Epithelial cell of esophagus (primary cell): ENCODE results near the gene CHD3.

Experiments used
- DNase-seq: peaks from one replicate; pipeline ENCODE4 v3.0.0; 2010; ENCODE audit warnings: low read depth
- H3K4me3 ChIP-seq: 2 replicates; pipeline ENCODE4 v1.5.1; 2011; ENCODE audit warnings: mild to moderate bottlenecking, low read length, control low read depth
- TF ChIP-seq, protein P1 (sequence below): IDR thresholded peaks from 2 replicates; pipeline ENCODE4 v1.5.1; 2011; ENCODE audit warnings: low read depth, mild to moderate bottlenecking, low read length, control low read depth, inconsistent platforms; ENCODE audit not compliant: insufficient read depth; ENCODE audit errors: missing control alignments

The CHD3 gene

DNA sequence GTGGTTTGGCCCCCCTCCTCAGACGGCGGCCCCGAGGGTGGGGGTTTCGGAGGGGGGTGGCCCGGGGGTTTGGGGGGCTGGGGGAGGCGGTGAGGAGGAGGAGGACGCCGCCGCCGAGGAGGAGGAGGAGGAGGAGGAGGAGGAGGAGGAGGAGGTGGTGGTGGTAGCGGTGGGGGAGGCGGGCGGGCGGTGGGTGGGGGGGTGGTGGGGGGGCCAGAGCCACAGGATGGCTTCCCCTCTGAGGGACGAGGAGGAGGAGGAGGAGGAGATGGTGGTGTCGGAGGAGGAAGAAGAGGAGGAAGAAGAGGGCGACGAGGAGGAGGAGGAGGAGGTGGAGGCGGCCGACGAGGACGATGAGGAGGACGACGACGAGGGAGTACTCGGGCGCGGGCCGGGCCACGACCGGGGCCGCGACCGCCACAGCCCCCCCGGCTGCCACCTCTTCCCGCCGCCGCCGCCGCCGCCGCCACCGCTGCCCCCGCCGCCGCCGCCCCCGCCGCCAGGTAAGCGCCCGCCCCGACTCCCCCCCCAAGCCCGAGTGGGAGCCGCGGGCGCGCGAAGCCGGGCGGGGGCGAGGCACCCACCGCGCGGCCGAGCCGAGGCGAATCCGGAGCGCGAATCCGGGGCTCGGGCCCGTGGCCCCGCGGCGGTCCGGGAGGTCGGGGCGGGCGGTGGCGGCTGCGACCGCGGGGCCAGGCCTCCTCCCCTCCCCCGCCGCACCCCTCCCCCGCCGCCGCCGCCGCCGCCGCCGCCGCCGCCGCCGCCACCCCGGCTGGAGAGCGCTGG lies 3.8 kb upstream of the CHD3 start:
- TF ChIP-seq, protein P1, sequence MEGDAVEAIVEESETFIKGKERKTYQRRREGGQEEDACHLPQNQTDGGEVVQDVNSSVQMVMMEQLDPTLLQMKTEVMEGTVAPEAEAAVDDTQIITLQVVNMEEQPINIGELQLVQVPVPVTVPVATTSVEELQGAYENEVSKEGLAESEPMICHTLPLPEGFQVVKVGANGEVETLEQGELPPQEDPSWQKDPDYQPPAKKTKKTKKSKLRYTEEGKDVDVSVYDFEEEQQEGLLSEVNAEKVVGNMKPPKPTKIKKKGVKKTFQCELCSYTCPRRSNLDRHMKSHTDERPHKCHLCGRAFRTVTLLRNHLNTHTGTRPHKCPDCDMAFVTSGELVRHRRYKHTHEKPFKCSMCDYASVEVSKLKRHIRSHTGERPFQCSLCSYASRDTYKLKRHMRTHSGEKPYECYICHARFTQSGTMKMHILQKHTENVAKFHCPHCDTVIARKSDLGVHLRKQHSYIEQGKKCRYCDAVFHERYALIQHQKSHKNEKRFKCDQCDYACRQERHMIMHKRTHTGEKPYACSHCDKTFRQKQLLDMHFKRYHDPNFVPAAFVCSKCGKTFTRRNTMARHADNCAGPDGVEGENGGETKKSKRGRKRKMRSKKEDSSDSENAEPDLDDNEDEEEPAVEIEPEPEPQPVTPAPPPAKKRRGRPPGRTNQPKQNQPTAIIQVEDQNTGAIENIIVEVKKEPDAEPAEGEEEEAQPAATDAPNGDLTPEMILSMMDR = no peak
- no peak for DNase-seq
- H3K4me3 ChIP-seq = peak overlapping the region; percentile 82

DNA sequence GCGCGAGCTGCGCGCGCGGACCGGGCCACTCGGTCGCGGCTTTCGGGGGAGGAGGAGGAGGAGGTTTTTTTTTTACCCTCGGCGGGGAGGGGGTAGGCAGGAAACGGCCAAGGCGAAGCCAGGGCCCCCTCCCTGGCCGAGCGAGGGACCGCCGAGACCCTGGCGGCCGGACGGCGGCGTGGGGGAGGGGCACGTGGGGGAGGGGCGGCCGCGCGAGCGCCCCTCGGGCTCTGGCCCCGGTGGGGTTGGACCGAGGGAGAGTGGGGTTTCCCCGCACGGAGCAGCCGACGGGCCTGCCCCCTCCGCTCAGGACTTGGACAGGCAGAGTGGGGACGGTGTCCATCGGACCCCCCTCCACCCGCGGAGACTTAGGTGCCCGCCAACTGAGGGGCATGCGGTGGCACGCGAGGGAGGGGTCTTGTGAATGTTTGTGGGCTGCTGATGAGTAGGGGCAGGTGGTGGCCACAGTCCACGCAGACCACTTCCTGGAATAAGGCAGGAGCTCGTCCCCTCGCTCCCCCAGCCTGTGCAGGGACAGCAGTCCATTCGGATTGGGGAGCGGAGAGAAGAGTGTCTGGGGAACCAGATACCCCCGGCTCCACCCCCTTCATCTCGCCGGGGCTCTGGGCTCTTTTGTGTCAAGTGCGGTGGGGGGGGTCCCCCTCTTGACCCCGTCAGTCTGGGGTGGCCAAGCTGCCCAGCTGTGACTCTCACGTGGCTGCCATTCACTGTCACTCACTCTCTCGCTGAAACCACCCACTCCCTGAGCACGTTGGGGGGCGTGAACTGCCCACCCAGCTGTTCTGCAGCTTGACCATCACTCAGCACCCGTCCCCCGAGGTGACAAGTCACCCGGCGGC lies 3.0 kb upstream of the CHD3 start:
- DNase-seq = no peak
- peak overlapping the region; percentile 82 for H3K4me3 ChIP-seq
- TF ChIP-seq, protein P1 = no peak

- DNase-seq = no peak
- peak overlapping the region; percentile 82 for H3K4me3 ChIP-seq
- TF ChIP-seq, protein P1 = no peak
Measured at GRCh38 chr17:7886227-7887037, 2.2 kb upstream of the CHD3 start.

GRCh38 chr17:7887038-7887481 lies 1.5 kb upstream of the CHD3 start:
- DNase-seq = no peak
- H3K4me3 ChIP-seq = peak overlapping the region; percentile 82
- TF ChIP-seq, protein P1 = peak; percentile 36

- DNase-seq = peak; percentile 95
- H3K4me3 ChIP-seq = peak overlapping the region; percentile 82
- TF ChIP-seq, protein P1 = no peak
Measured at GRCh38 chr17:7887482-7888183, 956 bp upstream of the CHD3 start.
